Testis (tissue), 3 donors: ENCODE results near the gene FCHSD1. TPM values are rescaled to one million over a fixed set of nuclear protein-coding genes. Genes with fewer than 3 reads are reported as not detected.
A peak's percentile ranks its signal among the peaks of the same experiment; 100 is the strongest.

Experiments used
- DNase-seq: peaks from one replicate; pipeline ENCODE4 v3.0.0-alpha.2; 2019
- H3K27ac ChIP-seq, 2 donors: fragments of 200-600 bp; sonication (generic); one replicate each; pipeline ENCODE4 v1.5.1; 2019
- H3K27me3 ChIP-seq: fragments of 200-600 bp; sonication (generic); one replicate; pipeline ENCODE4 v1.5.1; 2019
- H3K36me3 ChIP-seq: fragments of 200-600 bp; sonication (generic); one replicate; pipeline ENCODE4 v1.5.1; 2017; ENCODE audit warnings: low read depth; ENCODE audit errors: missing control alignments
- H3K4me1 ChIP-seq: fragments of 200-600 bp; sonication (generic); one replicate; pipeline ENCODE4 v1.5.1; 2019
- H3K4me3 ChIP-seq, 2 donors: fragments of 200-600 bp; sonication (generic); one replicate each; pipeline ENCODE4 v1.5.1; 2017 to 2019
- H3K9me3 ChIP-seq: fragments of 200-600 bp; sonication (generic); one replicate; pipeline ENCODE4 v1.5.1; 2017
- CTCF ChIP-seq, 3 experiments: fragments of 450-650 bp in 2 of 3; fragments of 200-600 bp in 1 of 3; sonication (generic) in 1 of 3; IDR thresholded peaks; one replicate each; pipeline ENCODE4 v1.5.1; 2016 to 2019; ENCODE audit warnings: antibody characterized with exemption in 3 of 3, mild to moderate bottlenecking in 2 of 3, moderate library complexity in 1 of 3
- POLR2A ChIP-seq: fragments of 450-650 bp; IDR thresholded peaks from one replicate; pipeline ENCODE4 v1.6.1; 2017; ENCODE audit warnings: antibody characterized with exemption, mild to moderate bottlenecking, moderate library complexity
- WGBS, 2 donors: methylation state at CpG; one replicate each; pipeline ENCODE4 v1.1.5; 2018; 5-methylcytosine and 5-hydroxymethylcytosine counted together
- intact Hi-C: fragments of 100-400 bp; cut with DNase I; formaldehyde crosslinking; loops from one replicate; pipeline ENCODE4 v1.15.1; 2023; ENCODE audit warnings: low total_unique reads
- polyA plus RNA-seq: library from polyadenylated mRNA; stranded (reverse); fragments of 350-450 nt; fragmentation: Illumina TruSeq; extraction: RNeasy Lipid Tissue Mini Kit (QIAGEN cat#74804); gene quantifications from one replicate; pipeline ENCODE4 v1.2.3, GENCODE V29; 2014; ENCODE audit warnings: low read depth, low replicate concordance; ENCODE audit not compliant: insufficient read depth
- total RNA-seq, 2 donors: library from RNA; depleted of rRNA; stranded (reverse); fragments of >200 nt; gene quantifications; one replicate each; pipeline ENCODE4 v1.2.3, GENCODE V29; 2016

Gene FCHSD1
- total and polyA plus RNA-seq, 3 donors from 2014 or later: 12.9 to 21.3 (median 19.3) TPM

- WGBS, 2 donors: 1% methylated on average over 33 to 36 of the region's 36 CpGs
- no peaks in the 10 kb centered on the region for H3K9me3 ChIP-seq
- TF ChIP-seq POLR2A: no peak
- TF ChIP-seq CTCF (IDR thresholded peaks at IDR 0.05): no peak
Observed at GRCh38 chr5:141618030-141618803, 33.0 kb downstream of the FCHSD1 start.

GRCh38 chr5:141617682-141618029 lies 33.6 kb downstream of the FCHSD1 start:
- DNase-seq: no peak
- no peaks in the 10 kb centered on the region for H3K9me3 ChIP-seq
- TF ChIP-seq CTCF (IDR thresholded peaks at IDR 0.05) (no peak), POLR2A (no peak)
- WGBS, 2 donors: 8 to 20% methylated on average over 9 of the region's 9 CpGs
- H3K27ac ChIP-seq: peak overlapping the region; percentile 64 to 86
- no peaks in the 10 kb centered on the region for H3K36me3 ChIP-seq
- no peaks in the 10 kb centered on the region for H3K27me3 ChIP-seq
- no peaks in the 10 kb centered on the region for H3K4me1 ChIP-seq
- H3K4me3 ChIP-seq: peak overlapping the region; percentile 83 to 89
- intact Hi-C loops: no loop called here

More at GRCh38 chr5:141618030-141618803, 33.0 kb downstream of the FCHSD1 start:
- Histone ChIP-seq H3K4me1 (no peaks in the 10 kb centered on the region), H3K27ac (peak overlapping the region; percentile 64 to 86), H3K36me3 (no peaks in the 10 kb centered on the region), H3K4me3 (peak overlapping the region; percentile 83 to 89), H3K27me3 (no peaks in the 10 kb centered on the region)
- peak; percentile 47 for DNase-seq
- intact Hi-C loops: no loop called here

GRCh38 chr5:141617128-141617527 lies 34.1 kb downstream of the FCHSD1 start:
- TF ChIP-seq POLR2A: no peak
- TF ChIP-seq CTCF (IDR thresholded peaks at IDR 0.05): no peak
- DNase-seq: no peak
- no peaks in the 10 kb centered on the region for H3K36me3 ChIP-seq
- peak overlapping the region in 1 of 2 donors; percentile 86 for H3K27ac ChIP-seq
- H3K27me3 ChIP-seq: no peaks in the 10 kb centered on the region
- intact Hi-C loops: no loop called here
- H3K9me3 ChIP-seq: no peaks in the 10 kb centered on the region
- WGBS, 2 donors: 27 to 64% methylated on average over 2 of the region's 2 CpGs
- no peaks in the 10 kb centered on the region for H3K4me1 ChIP-seq
- peak overlapping the region in 1 of 2 donors; percentile 89 for H3K4me3 ChIP-seq

- no peak for DNase-seq
- 58 to 80% methylated on average over 9 of the region's 9 CpGs for WGBS, 2 donors
- intact Hi-C loops: no loop called here
- H3K4me3 ChIP-seq: no peak overlapping the region
- TF ChIP-seq CTCF (IDR thresholded peaks at IDR 0.05) (no peak), POLR2A (no peak)
- no peaks in the 10 kb centered on the region for H3K4me1 ChIP-seq
- no peaks in the 10 kb centered on the region for H3K36me3 ChIP-seq
- no peaks in the 10 kb centered on the region for H3K9me3 ChIP-seq
- no peaks in the 10 kb centered on the region for H3K27me3 ChIP-seq
- H3K27ac ChIP-seq: no peak overlapping the region
Observed at GRCh38 chr5:141615991-141616720, 35.1 kb downstream of the FCHSD1 start.
